H9 (cell line): Measurements from ENCODE around the gene PAGR1. TPM values are rescaled to one million over a fixed set of nuclear protein-coding genes. Genes with fewer than 3 reads are reported as not detected.

ENCODE experiments used
- total RNA-seq: library from RNA; stranded (reverse); gene quantifications from 2 replicates; pipeline ENCODE4 v1.2.1, GENCODE V29; 2021

PAGR1 gene
- total RNA-seq, 1 experiment from 2014 or later = 65.3 TPM

Other genes with a start within 250 kb of the PAGR1 start
- 0.77 and 1.1 TPM in 2 replicates for gene SPN, start 152.9 kb upstream of the PAGR1 start, total RNA-seq
- 107 TPM in 2 replicates for gene QPRT, start 137.0 kb upstream of the PAGR1 start, total RNA-seq
- not detected in 2 replicates for gene C16orf54, start 70.2 kb upstream of the PAGR1 start, total RNA-seq
- not detected in 2 replicates for gene ZG16, start 37.9 kb upstream of the PAGR1 start, total RNA-seq
- 148 and 151 TPM in 2 replicates for gene KIF22, start 25.4 kb upstream of the PAGR1 start, total RNA-seq
- 412 and 414 TPM in 2 replicates for gene MAZ, start 9.6 kb upstream of the PAGR1 start, total RNA-seq
- gene PRRT2, start 4.0 kb upstream of the PAGR1 start, total RNA-seq = 10.7 and 14.6 TPM in 2 replicates
- 2.5 and 3.1 TPM in 2 replicates for gene MVP, start 4.3 kb downstream of the PAGR1 start, total RNA-seq
- gene CDIPT, start 47.1 kb downstream of the PAGR1 start, total RNA-seq = 70.0 and 70.6 TPM in 2 replicates
- gene SEZ6L2, start 83.4 kb downstream of the PAGR1 start, total RNA-seq = 44.7 and 50.8 TPM in 2 replicates
- gene ASPHD1, start 84.3 kb downstream of the PAGR1 start, total RNA-seq = 16.7 and 17.9 TPM in 2 replicates
- gene KCTD13, start 110.1 kb downstream of the PAGR1 start, total RNA-seq = 16.8 and 18.3 TPM in 2 replicates
- gene TMEM219, start 145.9 kb downstream of the PAGR1 start, total RNA-seq = 82.1 and 89.1 TPM in 2 replicates
- 43.1 and 43.9 TPM in 2 replicates for gene TAOK2, start 157.7 kb downstream of the PAGR1 start, total RNA-seq
- gene HIRIP3, start 179.5 kb downstream of the PAGR1 start, total RNA-seq = 18.5 and 21.6 TPM in 2 replicates
- gene INO80E, start 180.1 kb downstream of the PAGR1 start, total RNA-seq = 94.1 and 101 TPM in 2 replicates
- gene DOC2A, start 194.9 kb downstream of the PAGR1 start, total RNA-seq = 10.2 and 12.2 TPM in 2 replicates
- not detected in 2 replicates for gene C16orf92, start 207.0 kb downstream of the PAGR1 start, total RNA-seq
- gene TLCD3B, start 215.1 kb downstream of the PAGR1 start, total RNA-seq = 20.9 and 22.3 TPM in 2 replicates
- gene ALDOA, start 249.6 kb downstream of the PAGR1 start, total RNA-seq = 1,356 and 1,375 TPM in 2 replicates